Erythroblast (primary cell): Measurements from ENCODE around the gene SLC26A5.

Experiments
- GATA1 ChIP-seq: IDR thresholded peaks from 2 replicates; pipeline ENCODE4 v1.6.1; 2011; ENCODE audit warnings: low read depth, mild to moderate bottlenecking, control low read depth, low read length, moderate library complexity
- POLR2A ChIP-seq: IDR thresholded peaks from 2 replicates; pipeline ENCODE4 v1.6.1; 2011; ENCODE audit warnings: mild to moderate bottlenecking, low read length

GRCh38 chr7:103487419-103487818 is 41.4 kb upstream of the SLC26A5 start:
- TF ChIP-seq POLR2A (no peak), GATA1 (no peak)
